Activated CD8-positive, alpha-beta T cell treated with anti-CD3 and anti-CD28 coated beads for 36 hours (primary cell): ENCODE results near the gene COL18A1. TPM values are rescaled to one million over a fixed set of nuclear protein-coding genes. Genes with fewer than 3 reads are reported as not detected.

Experiments
- ATAC-seq: fragments of 200-7000 bp; cut with Tn5 transposase; one replicate; pipeline ENCODE4 v1.10.0; 2021; ENCODE audit warnings: mild to moderate bottlenecking, moderate library complexity
- CTCF ChIA-PET: fragments of 350-600 bp; sonication (Branson Sonifier 250); formaldehyde crosslinking; loops from one replicate; lab custom pipeline; 2021; ENCODE audit warnings: antibody characterized with exemption; lab: Charles Lee
- POLR2A ChIA-PET: fragments of 350-600 bp; sonication (Branson Sonifier 250); formaldehyde crosslinking; loops from one replicate; lab custom pipeline; 2021; ENCODE audit warnings: antibody characterized with exemption; lab: Charles Lee
- DNase-seq: peaks from one replicate; pipeline ENCODE4 v3.0.0-alpha.2; 2020
- H3K27ac Mint-ChIP-seq: one replicate; pipeline ENCODE4 v1.8.0; 2021; ENCODE audit warnings: mild to moderate bottlenecking, mixed read lengths
- H3K27me3 Mint-ChIP-seq: one replicate; pipeline ENCODE4 v1.8.0; 2021; ENCODE audit warnings: mixed read lengths
- H3K36me3 Mint-ChIP-seq: one replicate; pipeline ENCODE4 v1.8.0; 2021; ENCODE audit warnings: low read depth, mixed read lengths
- H3K4me1 Mint-ChIP-seq: one replicate; pipeline ENCODE4 v1.8.0; 2021; ENCODE audit warnings: low read depth, mixed read lengths
- H3K4me3 Mint-ChIP-seq: one replicate; pipeline ENCODE4 v1.8.0; 2021; ENCODE audit warnings: mild to moderate bottlenecking, moderate library complexity, mixed read lengths
- H3K9me3 Mint-ChIP-seq: one replicate; pipeline ENCODE4 v1.8.0; 2021; ENCODE audit warnings: mixed read lengths
- intact Hi-C: fragments of 100-400 bp; cut with micrococcal nuclease; formaldehyde crosslinking; loops from one replicate; pipeline ENCODE4 v1.10.0; 2022
- total RNA-seq, 2 experiments: library from RNA; stranded (reverse); gene quantifications; one replicate each; pipeline ENCODE4 v1.2.3, GENCODE V29; 2021
- TF ChIP-seq, protein P1 (sequence below): fragments of 200-600 bp; IDR thresholded peaks from one replicate; pipeline ENCODE4 v1.8.0; 2022; ENCODE audit warnings: antibody characterized with exemption, mild to moderate bottlenecking

The COL18A1 gene
- total RNA-seq, 2 experiments from 2014 or later = 9.4 to 9.7 TPM

DNA sequence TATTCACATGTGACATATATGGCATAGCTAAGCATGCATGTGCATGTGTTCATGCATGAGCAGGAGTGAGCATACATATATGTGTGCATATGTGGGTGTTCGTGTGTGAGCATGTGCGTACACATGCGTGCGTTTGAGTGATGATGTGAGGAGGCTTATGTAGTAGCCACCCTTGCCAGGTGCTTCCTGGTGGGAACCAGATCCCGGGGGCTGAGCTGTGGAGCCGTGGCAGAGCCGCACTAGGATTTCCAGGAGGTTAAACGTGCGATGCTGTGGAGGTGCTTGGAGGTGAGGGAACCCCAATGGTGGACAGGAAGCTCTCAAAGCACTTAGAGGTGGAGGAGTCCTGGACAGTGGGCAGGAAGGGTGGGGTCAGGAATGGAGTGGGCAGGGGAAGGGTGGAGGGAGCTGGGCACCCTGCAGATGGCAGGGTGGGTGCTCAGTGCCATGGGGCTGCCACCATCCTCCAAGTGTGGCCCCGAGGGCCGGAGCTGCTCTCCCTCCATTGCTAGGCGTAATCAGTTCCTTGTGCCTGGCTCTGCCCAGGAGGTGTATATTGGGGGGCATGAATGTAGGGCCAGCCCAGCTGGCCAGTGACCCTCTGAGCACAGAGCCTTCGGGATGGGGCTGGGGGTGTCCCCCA lies 48.5 kb downstream of the COL18A1 start:
- Mint-ChIP-seq H3K27me3 (peaks cover 3% of the 10 kb centered on the region), H3K9me3 (peaks cover 8% of the 10 kb centered on the region), H3K4me1 (no peaks in the 10 kb centered on the region), H3K4me3 (no peak overlapping the region), H3K36me3 (no peaks in the 10 kb centered on the region), H3K27ac (no peak overlapping the region)
- POLR2A ChIA-PET = no interaction called here
- TF ChIP-seq, protein P1, sequence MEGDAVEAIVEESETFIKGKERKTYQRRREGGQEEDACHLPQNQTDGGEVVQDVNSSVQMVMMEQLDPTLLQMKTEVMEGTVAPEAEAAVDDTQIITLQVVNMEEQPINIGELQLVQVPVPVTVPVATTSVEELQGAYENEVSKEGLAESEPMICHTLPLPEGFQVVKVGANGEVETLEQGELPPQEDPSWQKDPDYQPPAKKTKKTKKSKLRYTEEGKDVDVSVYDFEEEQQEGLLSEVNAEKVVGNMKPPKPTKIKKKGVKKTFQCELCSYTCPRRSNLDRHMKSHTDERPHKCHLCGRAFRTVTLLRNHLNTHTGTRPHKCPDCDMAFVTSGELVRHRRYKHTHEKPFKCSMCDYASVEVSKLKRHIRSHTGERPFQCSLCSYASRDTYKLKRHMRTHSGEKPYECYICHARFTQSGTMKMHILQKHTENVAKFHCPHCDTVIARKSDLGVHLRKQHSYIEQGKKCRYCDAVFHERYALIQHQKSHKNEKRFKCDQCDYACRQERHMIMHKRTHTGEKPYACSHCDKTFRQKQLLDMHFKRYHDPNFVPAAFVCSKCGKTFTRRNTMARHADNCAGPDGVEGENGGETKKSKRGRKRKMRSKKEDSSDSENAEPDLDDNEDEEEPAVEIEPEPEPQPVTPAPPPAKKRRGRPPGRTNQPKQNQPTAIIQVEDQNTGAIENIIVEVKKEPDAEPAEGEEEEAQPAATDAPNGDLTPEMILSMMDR = no peak
- intact Hi-C loops = no loop called here
- DNase-seq = no peak
- CTCF ChIA-PET = no interaction called here
- ATAC-seq = no peak

DNA sequence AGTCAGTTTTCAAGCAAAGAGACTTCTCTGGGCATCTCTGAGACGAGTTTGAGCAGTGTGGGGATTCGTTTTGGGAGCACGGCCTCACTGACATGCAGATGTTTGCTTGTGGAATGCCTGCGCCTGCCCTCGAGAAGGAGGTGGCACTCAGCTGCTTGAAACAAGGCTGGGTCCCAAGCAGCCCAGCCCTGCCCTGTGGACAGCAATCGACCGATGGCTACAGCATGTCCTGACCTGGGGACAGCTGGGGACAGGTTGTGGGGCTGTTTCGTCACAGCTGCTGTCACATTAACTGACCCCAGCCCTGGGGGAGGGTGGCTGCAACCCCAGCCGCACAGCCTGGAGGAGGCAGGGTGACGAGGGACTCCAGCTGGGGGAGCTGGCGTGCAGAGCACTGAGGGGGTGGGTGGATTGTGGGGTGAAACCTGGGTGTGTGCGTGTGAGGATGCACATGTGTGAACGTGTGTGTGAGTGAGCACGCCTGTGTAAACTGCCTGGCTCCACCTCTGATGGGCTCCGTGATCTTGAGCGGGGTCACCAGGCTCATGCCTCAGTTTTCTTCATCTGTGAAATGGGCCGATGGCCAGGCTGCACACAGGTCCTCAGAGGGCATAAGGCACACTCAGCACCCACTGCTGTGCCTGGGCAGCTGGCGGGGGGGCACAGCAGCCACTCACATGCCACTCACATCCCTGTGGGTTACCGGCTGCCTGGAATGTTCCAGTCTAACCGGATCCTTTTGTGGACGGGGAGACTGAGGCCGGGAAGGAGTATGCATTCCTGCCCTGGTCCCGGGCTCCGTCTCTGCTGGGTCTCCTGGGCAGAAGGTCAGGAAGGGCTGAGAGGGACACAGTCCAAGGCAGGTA lies 49.3 kb downstream of the COL18A1 start:
- Mint-ChIP-seq H3K27ac (no peak overlapping the region), H3K4me3 (no peak overlapping the region), H3K4me1 (no peaks in the 10 kb centered on the region), H3K27me3 (peaks cover under 1% of the 10 kb centered on the region), H3K36me3 (no peaks in the 10 kb centered on the region), H3K9me3 (peaks cover 8% of the 10 kb centered on the region)
- ATAC-seq = no peak
- intact Hi-C loops = no loop called here
- TF ChIP-seq, protein P1 = no peak
- ChIA-PET CTCF (no interaction called here), POLR2A (no interaction called here)
- DNase-seq = no peak

DNA sequence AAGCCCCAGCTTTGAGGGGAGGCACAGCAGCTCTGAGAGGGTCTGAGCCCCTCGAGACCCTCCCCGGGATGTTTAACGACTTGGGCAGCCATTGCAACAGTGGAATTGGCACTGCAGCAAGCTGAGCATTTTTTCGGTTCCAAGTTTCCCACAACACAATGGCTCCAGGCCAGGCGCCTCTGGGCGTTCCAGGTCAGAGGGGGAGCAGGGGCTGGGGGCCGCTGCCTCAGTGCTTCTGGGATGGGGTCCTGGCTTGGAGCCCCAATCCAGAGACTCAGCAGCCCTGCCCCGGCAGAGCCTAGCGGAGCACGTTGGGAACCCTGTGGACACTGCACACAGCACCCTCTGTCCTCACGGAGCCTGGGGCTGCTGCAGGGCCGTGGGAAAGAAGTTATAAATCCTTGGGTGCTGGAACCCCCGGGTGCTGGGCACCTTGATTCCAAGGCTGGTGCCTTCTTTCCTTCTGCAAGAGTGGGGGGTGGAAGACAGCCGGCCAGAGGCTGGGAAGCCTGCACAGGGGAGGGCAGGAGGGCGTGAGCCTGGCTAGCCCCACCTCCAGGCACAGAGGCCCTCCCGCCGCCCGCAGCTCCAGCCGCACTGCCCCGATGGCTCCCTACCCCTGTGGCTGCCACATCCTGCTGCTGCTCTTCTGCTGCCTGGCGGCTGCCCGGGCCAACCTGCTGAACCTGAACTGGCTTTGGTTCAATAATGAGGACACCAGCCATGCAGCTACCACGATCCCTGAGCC lies 50.1 kb downstream of the COL18A1 start:
- H3K4me1 Mint-ChIP-seq = no peaks in the 10 kb centered on the region
- TF ChIP-seq, protein P1 = no peak
- H3K4me3 Mint-ChIP-seq = no peak overlapping the region
- no peaks in the 10 kb centered on the region for H3K36me3 Mint-ChIP-seq
- H3K9me3 Mint-ChIP-seq = peaks cover 8% of the 10 kb centered on the region
- intact Hi-C loops = no loop called here
- ATAC-seq (peak; percentile 51), DNase-seq (no peak)
- no peak overlapping the region for H3K27ac Mint-ChIP-seq
- CTCF ChIA-PET = no interaction called here
- POLR2A ChIA-PET = interaction anchor here (0.6 kb wide), 1 partner anchor 100 kb away, joined by 3 read pairs; no protein-coding TSS in a partner anchor
- H3K27me3 Mint-ChIP-seq = no peaks in the 10 kb centered on the region

GRCh38 chr21:45455674-45456583 lies 51.0 kb downstream of the COL18A1 start:
- H3K36me3 Mint-ChIP-seq = no peaks in the 10 kb centered on the region
- no peak for ATAC-seq
- no peak overlapping the region for H3K27ac Mint-ChIP-seq
- ChIA-PET CTCF (interaction anchor here (0.9 kb wide), 1 partner anchor 16 kb away, joined by 3 read pairs; no protein-coding TSS in a partner anchor), POLR2A (interaction anchor here (0.6 kb wide), 1 partner anchor 101 kb away, joined by 3 read pairs; no protein-coding TSS in a partner anchor)
- H3K9me3 Mint-ChIP-seq = peaks cover 8% of the 10 kb centered on the region
- no peaks in the 10 kb centered on the region for H3K4me1 Mint-ChIP-seq
- H3K4me3 Mint-ChIP-seq = no peak overlapping the region
- no peak for DNase-seq
- intact Hi-C loops = no loop called here
- no peaks in the 10 kb centered on the region for H3K27me3 Mint-ChIP-seq
- TF ChIP-seq, protein P1 = no peak
